IMR-90 (cell line): ENCODE data around the gene PDIA2.

Experiments
- CEBPB ChIP-seq: IDR thresholded peaks from 2 replicates; pipeline ENCODE4 v1.6.1; 2012; ENCODE audit warnings: low read depth, low read length, improper control_type of control experiment
- CTCF ChIP-seq: conservative IDR thresholded peaks from 2 replicates; pipeline ENCODE4 v1.5.1; 2012; ENCODE audit warnings: mild to moderate bottlenecking, low read depth, low read length, improper control_type of control experiment
- ELK1 ChIP-seq: fragments of 150-350 bp; IDR thresholded peaks from 2 replicates; pipeline ENCODE4 v1.6.1; 2016; ENCODE audit warnings: low read depth, mild to moderate bottlenecking, low read length, moderate library complexity, borderline replicate concordance
- FOS ChIP-seq: fragments of 150-350 bp; IDR thresholded peaks from 2 replicates; pipeline ENCODE4 v1.6.1; 2016; ENCODE audit warnings: low read depth, low read length
- MAFK ChIP-seq: IDR thresholded peaks from 2 replicates; pipeline ENCODE4 v1.6.1; 2012; ENCODE audit warnings: low read depth, low read length, improper control_type of control experiment
- MXI1 ChIP-seq: IDR thresholded peaks from 2 replicates; pipeline ENCODE4 v1.6.1; 2012; ENCODE audit warnings: low read depth, mild to moderate bottlenecking, low read length, moderate library complexity, borderline replicate concordance
- POLR2A ChIP-seq: IDR thresholded peaks from 2 replicates; pipeline ENCODE4 v1.6.1; 2012; ENCODE audit warnings: mild to moderate bottlenecking, low read depth, low read length
- RAD21 ChIP-seq: IDR thresholded peaks from 2 replicates; pipeline ENCODE4 v1.6.1; 2012; ENCODE audit warnings: low read length, improper control_type of control experiment
- RCOR1 ChIP-seq: IDR thresholded peaks from 2 replicates; pipeline ENCODE4 v1.6.1; 2012; ENCODE audit warnings: mild to moderate bottlenecking, low read length, improper control_type of control experiment; ENCODE audit not compliant: insufficient replicate concordance
- RFX5 ChIP-seq: IDR thresholded peaks from 2 replicates; pipeline ENCODE4 v1.8.0; 2012; ENCODE audit warnings: low read depth, mild to moderate bottlenecking, low read length, moderate library complexity
- SMC3 ChIP-seq: fragments of 150-350 bp; IDR thresholded peaks from 2 replicates; pipeline ENCODE4 v1.6.1; 2016; ENCODE audit warnings: low read depth, mild to moderate bottlenecking, antibody characterized with exemption, low read length, moderate library complexity
- USF2 ChIP-seq: fragments of 150-350 bp; IDR thresholded peaks from 2 replicates; pipeline ENCODE4 v1.6.1; 2017; ENCODE audit warnings: mild to moderate bottlenecking, antibody characterized with exemption, low read length, low read depth

- TF ChIP-seq CTCF (no peak), POLR2A (no peak), USF2 (no peak), FOS (no peak), RAD21 (no peak), MXI1 (no peak), ELK1 (no peak), CEBPB (no peak), SMC3 (no peak), MAFK (no peak), RCOR1 (no peak), RFX5 (no peak)
Observed at GRCh38 chr16:287298-287811, 4.4 kb downstream of the PDIA2 start.
